NCI-H526 treated with DMSO at 0.1 percent for 48 hours (cell line): ENCODE data around the gene PPARG.

ENCODE experiments used
- DNase-seq: peaks from one replicate; lab custom pipeline; 2025; lab: John Stamatoyannopoulos, UW

PPARG gene

GRCh38 chr3:12415014-12415680, 126.3 kb downstream of the PPARG start:
- DNase-seq = no peak

GRCh38 chr3:12416731-12417130, 127.9 kb downstream of the PPARG start:
- no peak for DNase-seq

- DNase-seq = no peak
Measured at GRCh38 chr3:12420393-12420792, 131.5 kb downstream of the PPARG start.

GRCh38 chr3:12421132-12421531, 132.3 kb downstream of the PPARG start:
- DNase-seq = no peak

- no peak for DNase-seq
Measured at GRCh38 chr3:12423131-12423530, 134.3 kb downstream of the PPARG start.

GRCh38 chr3:12423918-12424630, 135.2 kb downstream of the PPARG start:
- DNase-seq = no peak

GRCh38 chr3:12424635-12425319, 135.9 kb downstream of the PPARG start:
- DNase-seq = no peak

GRCh38 chr3:12425850-12426579, 137.1 kb downstream of the PPARG start:
- no peak for DNase-seq

GRCh38 chr3:12427551-12427950, 138.7 kb downstream of the PPARG start:
- no peak for DNase-seq

GRCh38 chr3:12428126-12428525, 139.3 kb downstream of the PPARG start:
- DNase-seq = no peak

GRCh38 chr3:12430086-12430485, 141.2 kb downstream of the PPARG start:
- DNase-seq = no peak

- no peak for DNase-seq
Measured at GRCh38 chr3:12433823-12434222, 145.0 kb downstream of the PPARG start.

- DNase-seq = no peak
Measured at GRCh38 chr3:12436514-12437220, 147.8 kb downstream of the PPARG start.

GRCh38 chr3:12437221-12437605, 148.3 kb downstream of the PPARG start:
- no peak for DNase-seq

GRCh38 chr3:12437861-12438260, 149.0 kb downstream of the PPARG start:
- DNase-seq = no peak

- DNase-seq = no peak
Measured at GRCh38 chr3:12438318-12438717, 149.4 kb downstream of the PPARG start.

- no peak for DNase-seq
Measured at GRCh38 chr3:12439161-12439940, 150.5 kb downstream of the PPARG start.

GRCh38 chr3:12440927-12441714, 152.3 kb downstream of the PPARG start:
- DNase-seq = no peak

- DNase-seq = no peak
Measured at GRCh38 chr3:12442654-12443501, 154.0 kb downstream of the PPARG start.
